Lower leg skin (tissue), 3 donors: ENCODE results near the gene SNRPA.

Experiments
- POLR2A ChIP-seq, 2 donors: fragments of 450-650 bp; IDR thresholded peaks; one replicate each; pipeline ENCODE4 v1.6.1; 2016 to 2017; ENCODE audit warnings: antibody characterized with exemption in 2 of 2, mild to moderate bottlenecking in 1 of 2, moderate library complexity in 1 of 2
- TF ChIP-seq, protein P1 (sequence below), 3 donors: fragments of 450-650 bp; IDR thresholded peaks; one replicate each; pipeline ENCODE4 v1.5.1; 2016; ENCODE audit warnings: antibody characterized with exemption in 3 of 3, mild to moderate bottlenecking in 3 of 3, moderate library complexity in 2 of 3

- TF ChIP-seq, protein P1, sequence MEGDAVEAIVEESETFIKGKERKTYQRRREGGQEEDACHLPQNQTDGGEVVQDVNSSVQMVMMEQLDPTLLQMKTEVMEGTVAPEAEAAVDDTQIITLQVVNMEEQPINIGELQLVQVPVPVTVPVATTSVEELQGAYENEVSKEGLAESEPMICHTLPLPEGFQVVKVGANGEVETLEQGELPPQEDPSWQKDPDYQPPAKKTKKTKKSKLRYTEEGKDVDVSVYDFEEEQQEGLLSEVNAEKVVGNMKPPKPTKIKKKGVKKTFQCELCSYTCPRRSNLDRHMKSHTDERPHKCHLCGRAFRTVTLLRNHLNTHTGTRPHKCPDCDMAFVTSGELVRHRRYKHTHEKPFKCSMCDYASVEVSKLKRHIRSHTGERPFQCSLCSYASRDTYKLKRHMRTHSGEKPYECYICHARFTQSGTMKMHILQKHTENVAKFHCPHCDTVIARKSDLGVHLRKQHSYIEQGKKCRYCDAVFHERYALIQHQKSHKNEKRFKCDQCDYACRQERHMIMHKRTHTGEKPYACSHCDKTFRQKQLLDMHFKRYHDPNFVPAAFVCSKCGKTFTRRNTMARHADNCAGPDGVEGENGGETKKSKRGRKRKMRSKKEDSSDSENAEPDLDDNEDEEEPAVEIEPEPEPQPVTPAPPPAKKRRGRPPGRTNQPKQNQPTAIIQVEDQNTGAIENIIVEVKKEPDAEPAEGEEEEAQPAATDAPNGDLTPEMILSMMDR (IDR thresholded peaks at IDR 0.05) = no peak
- no peak for TF ChIP-seq POLR2A (IDR thresholded peaks at IDR 0.05)
Observed at GRCh38 chr19:40741527-40742390, 9.2 kb upstream of the SNRPA start.
